K562 (cell line): ENCODE data around the gene PPP6C. TPM values are rescaled to one million over a fixed set of nuclear protein-coding genes. Genes with fewer than 3 reads are reported as not detected.
A peak's percentile ranks its signal among the peaks of the same experiment; 100 is the strongest.

Experiments
- CTBP1 ChIP-seq: fragments of 450-650 bp; IDR thresholded peaks from 2 replicates; pipeline ENCODE4 v1.6.1; 2016; ENCODE audit warnings: borderline replicate concordance
- EHMT2 ChIP-seq: fragments of 450-650 bp; IDR thresholded peaks from 2 replicates; pipeline ENCODE4 v1.6.1; 2018; ENCODE audit warnings: antibody characterized with exemption
- ZNF24 ChIP-seq: fragments of 450-650 bp; IDR thresholded peaks from 2 replicates; pipeline ENCODE4 v1.6.1; 2016
- ZNF766 ChIP-seq: fragments of 200-800 bp; sonication (Bioruptor generic); conservative IDR thresholded peaks from 2 replicates; pipeline ENCODE4 v1.6.1; 2016; ENCODE audit warnings: missing genetic modification characterization, missing compliant biosample characterization
- polyA plus RNA-seq, 8 experiments: library from polyadenylated mRNA; depleted of rRNA in 4 of 8; stranded (reverse) in 5 of 8; unstranded in 3 of 8; fragments of >200 nt; fragmentation: Nextera tagmentation in 2 of 8; fragmentation: Illumina TruSeq in 1 of 8; extraction: Ambion mirVana in 2 of 8; extraction: Trizol in 1 of 8; gene quantifications; 2 replicates each; pipeline versions ENCODE4 v1.2.1 to v1.2.3, GENCODE V29; 2011 to 2014; ENCODE audit warnings: inconsistent platforms in 1 of 8, missing spikeins in 1 of 8
- total RNA-seq, 7 experiments: library from RNA; depleted of rRNA in 6 of 7; stranded (reverse); fragments of >200 nt in 6 of 7; fragmentation: Illumina TruSeq in 2 of 7; extraction: Trizol in 2 of 7; gene quantifications; 2 replicates each; pipeline versions ENCODE4 v1.2.1 to v1.2.3, GENCODE V29; 2011 to 2021; ENCODE audit warnings: low replicate concordance in 1 of 7
- TF ChIP-seq, protein P1 (sequence below): fragments of 450-650 bp; IDR thresholded peaks from 2 replicates; pipeline ENCODE4 v1.6.1; 2016; ENCODE audit warnings: mild to moderate bottlenecking, moderate library complexity
- TF ChIP-seq, protein P2 (sequence below): sonication (generic); IDR thresholded peaks from 2 replicates; pipeline ENCODE4 v1.6.1; 2016
- TF ChIP-seq, protein P3 (sequence below), 2 experiments: fragments of 450-650 bp; conservative IDR thresholded peaks; 2 replicates each; pipeline ENCODE4 v1.6.1; 2017; ENCODE audit warnings: mild to moderate bottlenecking in 2 of 2, moderate library complexity in 2 of 2
- TF ChIP-seq, protein P4 (sequence below), 2 experiments: fragments of 450-650 bp in 1 of 2; sonication (generic) in 1 of 2; formaldehyde crosslinking in 1 of 2; IDR thresholded peaks in 1 of 2; conservative IDR thresholded peaks in 1 of 2; 2 replicates each; pipeline versions ENCODE4 v1.6.1 to v1.8.1; 2016 to 2023; ENCODE audit warnings: mild to moderate bottlenecking in 2 of 2, moderate library complexity in 2 of 2, inconsistent platforms in 1 of 2, missing genetic modification reagents in 1 of 2
- TF ChIP-seq, protein P5 (sequence below): fragments of 450-650 bp; formaldehyde crosslinking; IDR thresholded peaks from 2 replicates; pipeline ENCODE4 v1.4.0; 2022; ENCODE audit warnings: missing genetic modification characterization

PPP6C gene
- total and polyA plus RNA-seq, 9 of the 15 experiments (the other 6 are each of a cell fraction or from before 2014, with no cell fraction given) = 18.8 to 44.8 (median 38.3) TPM

DNA sequence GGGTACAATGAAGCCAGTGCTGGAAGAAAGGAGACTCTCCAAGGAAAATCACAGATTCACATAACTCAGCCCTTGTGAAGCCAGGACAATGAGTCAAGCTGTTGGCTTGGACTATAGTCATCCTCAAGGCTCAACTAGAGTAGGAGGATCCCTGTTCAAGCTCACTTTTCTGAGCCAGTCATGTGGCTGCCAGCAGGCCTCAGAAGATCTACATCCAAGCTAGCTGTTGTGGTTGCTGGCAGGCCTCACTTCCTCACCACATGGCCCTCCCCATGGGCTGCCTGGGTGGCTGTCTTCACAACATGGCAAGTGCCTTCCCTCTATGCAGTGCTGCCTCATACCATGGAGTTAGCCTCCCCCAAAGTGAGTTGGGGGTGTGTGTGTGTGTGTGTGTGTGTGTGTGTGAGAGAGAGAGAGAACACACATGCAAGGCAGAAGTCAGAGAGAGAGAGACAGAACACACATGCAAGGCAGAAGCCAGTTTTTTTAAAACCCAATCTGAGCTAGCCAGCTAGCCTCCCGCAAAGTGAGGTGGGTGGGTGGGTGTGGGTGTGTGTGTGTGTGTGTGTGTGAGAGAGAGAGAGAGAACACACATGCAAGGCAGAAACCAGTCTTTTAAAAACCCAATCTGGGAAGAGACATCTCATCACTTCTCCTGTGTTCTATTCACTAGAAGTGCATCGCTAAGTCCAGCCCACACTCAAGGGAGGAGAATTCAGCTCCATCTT lies 63.4 kb downstream of the PPP6C start (continued):
- TF ChIP-seq, protein P1, sequence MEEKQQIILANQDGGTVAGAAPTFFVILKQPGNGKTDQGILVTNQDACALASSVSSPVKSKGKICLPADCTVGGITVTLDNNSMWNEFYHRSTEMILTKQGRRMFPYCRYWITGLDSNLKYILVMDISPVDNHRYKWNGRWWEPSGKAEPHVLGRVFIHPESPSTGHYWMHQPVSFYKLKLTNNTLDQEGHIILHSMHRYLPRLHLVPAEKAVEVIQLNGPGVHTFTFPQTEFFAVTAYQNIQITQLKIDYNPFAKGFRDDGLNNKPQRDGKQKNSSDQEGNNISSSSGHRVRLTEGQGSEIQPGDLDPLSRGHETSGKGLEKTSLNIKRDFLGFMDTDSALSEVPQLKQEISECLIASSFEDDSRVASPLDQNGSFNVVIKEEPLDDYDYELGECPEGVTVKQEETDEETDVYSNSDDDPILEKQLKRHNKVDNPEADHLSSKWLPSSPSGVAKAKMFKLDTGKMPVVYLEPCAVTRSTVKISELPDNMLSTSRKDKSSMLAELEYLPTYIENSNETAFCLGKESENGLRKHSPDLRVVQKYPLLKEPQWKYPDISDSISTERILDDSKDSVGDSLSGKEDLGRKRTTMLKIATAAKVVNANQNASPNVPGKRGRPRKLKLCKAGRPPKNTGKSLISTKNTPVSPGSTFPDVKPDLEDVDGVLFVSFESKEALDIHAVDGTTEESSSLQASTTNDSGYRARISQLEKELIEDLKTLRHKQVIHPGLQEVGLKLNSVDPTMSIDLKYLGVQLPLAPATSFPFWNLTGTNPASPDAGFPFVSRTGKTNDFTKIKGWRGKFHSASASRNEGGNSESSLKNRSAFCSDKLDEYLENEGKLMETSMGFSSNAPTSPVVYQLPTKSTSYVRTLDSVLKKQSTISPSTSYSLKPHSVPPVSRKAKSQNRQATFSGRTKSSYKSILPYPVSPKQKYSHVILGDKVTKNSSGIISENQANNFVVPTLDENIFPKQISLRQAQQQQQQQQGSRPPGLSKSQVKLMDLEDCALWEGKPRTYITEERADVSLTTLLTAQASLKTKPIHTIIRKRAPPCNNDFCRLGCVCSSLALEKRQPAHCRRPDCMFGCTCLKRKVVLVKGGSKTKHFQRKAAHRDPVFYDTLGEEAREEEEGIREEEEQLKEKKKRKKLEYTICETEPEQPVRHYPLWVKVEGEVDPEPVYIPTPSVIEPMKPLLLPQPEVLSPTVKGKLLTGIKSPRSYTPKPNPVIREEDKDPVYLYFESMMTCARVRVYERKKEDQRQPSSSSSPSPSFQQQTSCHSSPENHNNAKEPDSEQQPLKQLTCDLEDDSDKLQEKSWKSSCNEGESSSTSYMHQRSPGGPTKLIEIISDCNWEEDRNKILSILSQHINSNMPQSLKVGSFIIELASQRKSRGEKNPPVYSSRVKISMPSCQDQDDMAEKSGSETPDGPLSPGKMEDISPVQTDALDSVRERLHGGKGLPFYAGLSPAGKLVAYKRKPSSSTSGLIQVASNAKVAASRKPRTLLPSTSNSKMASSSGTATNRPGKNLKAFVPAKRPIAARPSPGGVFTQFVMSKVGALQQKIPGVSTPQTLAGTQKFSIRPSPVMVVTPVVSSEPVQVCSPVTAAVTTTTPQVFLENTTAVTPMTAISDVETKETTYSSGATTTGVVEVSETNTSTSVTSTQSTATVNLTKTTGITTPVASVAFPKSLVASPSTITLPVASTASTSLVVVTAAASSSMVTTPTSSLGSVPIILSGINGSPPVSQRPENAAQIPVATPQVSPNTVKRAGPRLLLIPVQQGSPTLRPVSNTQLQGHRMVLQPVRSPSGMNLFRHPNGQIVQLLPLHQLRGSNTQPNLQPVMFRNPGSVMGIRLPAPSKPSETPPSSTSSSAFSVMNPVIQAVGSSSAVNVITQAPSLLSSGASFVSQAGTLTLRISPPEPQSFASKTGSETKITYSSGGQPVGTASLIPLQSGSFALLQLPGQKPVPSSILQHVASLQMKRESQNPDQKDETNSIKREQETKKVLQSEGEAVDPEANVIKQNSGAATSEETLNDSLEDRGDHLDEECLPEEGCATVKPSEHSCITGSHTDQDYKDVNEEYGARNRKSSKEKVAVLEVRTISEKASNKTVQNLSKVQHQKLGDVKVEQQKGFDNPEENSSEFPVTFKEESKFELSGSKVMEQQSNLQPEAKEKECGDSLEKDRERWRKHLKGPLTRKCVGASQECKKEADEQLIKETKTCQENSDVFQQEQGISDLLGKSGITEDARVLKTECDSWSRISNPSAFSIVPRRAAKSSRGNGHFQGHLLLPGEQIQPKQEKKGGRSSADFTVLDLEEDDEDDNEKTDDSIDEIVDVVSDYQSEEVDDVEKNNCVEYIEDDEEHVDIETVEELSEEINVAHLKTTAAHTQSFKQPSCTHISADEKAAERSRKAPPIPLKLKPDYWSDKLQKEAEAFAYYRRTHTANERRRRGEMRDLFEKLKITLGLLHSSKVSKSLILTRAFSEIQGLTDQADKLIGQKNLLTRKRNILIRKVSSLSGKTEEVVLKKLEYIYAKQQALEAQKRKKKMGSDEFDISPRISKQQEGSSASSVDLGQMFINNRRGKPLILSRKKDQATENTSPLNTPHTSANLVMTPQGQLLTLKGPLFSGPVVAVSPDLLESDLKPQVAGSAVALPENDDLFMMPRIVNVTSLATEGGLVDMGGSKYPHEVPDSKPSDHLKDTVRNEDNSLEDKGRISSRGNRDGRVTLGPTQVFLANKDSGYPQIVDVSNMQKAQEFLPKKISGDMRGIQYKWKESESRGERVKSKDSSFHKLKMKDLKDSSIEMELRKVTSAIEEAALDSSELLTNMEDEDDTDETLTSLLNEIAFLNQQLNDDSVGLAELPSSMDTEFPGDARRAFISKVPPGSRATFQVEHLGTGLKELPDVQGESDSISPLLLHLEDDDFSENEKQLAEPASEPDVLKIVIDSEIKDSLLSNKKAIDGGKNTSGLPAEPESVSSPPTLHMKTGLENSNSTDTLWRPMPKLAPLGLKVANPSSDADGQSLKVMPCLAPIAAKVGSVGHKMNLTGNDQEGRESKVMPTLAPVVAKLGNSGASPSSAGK = 0 out of 2 replicates have a peak, but pooled peaks have one; percentile 29
- TF ChIP-seq, protein P2, sequence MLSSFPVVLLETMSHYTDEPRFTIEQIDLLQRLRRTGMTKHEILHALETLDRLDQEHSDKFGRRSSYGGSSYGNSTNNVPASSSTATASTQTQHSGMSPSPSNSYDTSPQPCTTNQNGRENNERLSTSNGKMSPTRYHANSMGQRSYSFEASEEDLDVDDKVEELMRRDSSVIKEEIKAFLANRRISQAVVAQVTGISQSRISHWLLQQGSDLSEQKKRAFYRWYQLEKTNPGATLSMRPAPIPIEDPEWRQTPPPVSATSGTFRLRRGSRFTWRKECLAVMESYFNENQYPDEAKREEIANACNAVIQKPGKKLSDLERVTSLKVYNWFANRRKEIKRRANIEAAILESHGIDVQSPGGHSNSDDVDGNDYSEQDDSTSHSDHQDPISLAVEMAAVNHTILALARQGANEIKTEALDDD = peak; percentile 84
- TF ChIP-seq ZNF24 = no peak
- TF ChIP-seq CTBP1 = peak; percentile 61
- TF ChIP-seq EHMT2 = peak; percentile 85
- TF ChIP-seq, protein P3, sequence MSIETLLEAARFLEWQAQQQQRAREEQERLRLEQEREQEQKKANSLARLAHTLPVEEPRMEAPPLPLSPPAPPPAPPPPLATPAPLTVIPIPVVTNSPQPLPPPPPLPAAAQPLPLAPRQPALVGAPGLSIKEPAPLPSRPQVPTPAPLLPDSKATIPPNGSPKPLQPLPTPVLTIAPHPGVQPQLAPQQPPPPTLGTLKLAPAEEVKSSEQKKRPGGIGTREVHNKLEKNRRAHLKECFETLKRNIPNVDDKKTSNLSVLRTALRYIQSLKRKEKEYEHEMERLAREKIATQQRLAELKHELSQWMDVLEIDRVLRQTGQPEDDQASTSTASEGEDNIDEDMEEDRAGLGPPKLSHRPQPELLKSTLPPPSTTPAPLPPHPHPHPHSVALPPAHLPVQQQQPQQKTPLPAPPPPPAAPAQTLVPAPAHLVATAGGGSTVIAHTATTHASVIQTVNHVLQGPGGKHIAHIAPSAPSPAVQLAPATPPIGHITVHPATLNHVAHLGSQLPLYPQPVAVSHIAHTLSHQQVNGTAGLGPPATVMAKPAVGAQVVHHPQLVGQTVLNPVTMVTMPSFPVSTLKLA (conservative IDR thresholded peaks at IDR 0.05) = peak; percentile 39 to 49; a peak in 1 of 4 replicates
- TF ChIP-seq ZNF766 = peak; percentile 88
- TF ChIP-seq, protein P4, sequence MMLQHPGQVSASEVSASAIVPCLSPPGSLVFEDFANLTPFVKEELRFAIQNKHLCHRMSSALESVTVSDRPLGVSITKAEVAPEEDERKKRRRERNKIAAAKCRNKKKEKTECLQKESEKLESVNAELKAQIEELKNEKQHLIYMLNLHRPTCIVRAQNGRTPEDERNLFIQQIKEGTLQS (IDR thresholded peaks at IDR 0.05) = 0 out of 2 replicates have a peak, but pooled peaks have one; percentile 10
- TF ChIP-seq, protein P4 (CRISPR knock-in tag; conservative IDR thresholded peaks at IDR 0.05) = no peak
- TF ChIP-seq, protein P5, sequence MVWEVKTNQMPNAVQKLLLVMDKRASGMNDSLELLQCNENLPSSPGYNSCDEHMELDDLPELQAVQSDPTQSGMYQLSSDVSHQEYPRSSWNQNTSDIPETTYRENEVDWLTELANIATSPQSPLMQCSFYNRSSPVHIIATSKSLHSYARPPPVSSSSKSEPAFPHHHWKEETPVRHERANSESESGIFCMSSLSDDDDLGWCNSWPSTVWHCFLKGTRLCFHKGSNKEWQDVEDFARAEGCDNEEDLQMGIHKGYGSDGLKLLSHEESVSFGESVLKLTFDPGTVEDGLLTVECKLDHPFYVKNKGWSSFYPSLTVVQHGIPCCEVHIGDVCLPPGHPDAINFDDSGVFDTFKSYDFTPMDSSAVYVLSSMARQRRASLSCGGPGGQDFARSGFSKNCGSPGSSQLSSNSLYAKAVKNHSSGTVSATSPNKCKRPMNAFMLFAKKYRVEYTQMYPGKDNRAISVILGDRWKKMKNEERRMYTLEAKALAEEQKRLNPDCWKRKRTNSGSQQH (CRISPR knock-in tag) = no peak
